ENCODE results near the gene OTUD4. TPM values are rescaled to one million over a fixed set of nuclear protein-coding genes. Genes with fewer than 3 reads are reported as not detected.

The OTUD4 gene
- total and polyA plus RNA-seq, 9 of the 15 experiments (the other 6 are each of a cell fraction or from before 2014, with no cell fraction given) = 4.2 to 29.0 (median 24.8) TPM

GRCh38 chr4:145200366-145200765, 20.0 kb upstream of the OTUD4 start:
- WGBS (ENCODE audit: insufficient coverage, low coverage, missing lambda C conversion rate) = 62% methylated on average over 4 of the region's 4 CpGs
- no TSS peak for BruUV-seq (replicated peaks)
- H3K4me3 ChIP-seq = no peak overlapping the region

GRCh38 chr4:145199051-145199716, 18.8 kb upstream of the OTUD4 start:
- POLR2A ChIA-PET = interaction anchor here (1.2 kb wide), 1 partner anchor 9 kb away, joined by 3 read pairs; no protein-coding TSS in a partner anchor
- H3K4me3 ChIP-seq = no peak overlapping the region
- CTCF ChIA-PET (ENCODE audit: low intra/inter-chr PET ratio) = no interaction called here
- TF ChIP-seq CTBP1 (IDR thresholded peaks at IDR 0.05; ENCODE audit: borderline replicate concordance) (peak; percentile 19; the same call in 1 of the 2 replicates), HDAC3 (IDR thresholded peaks at IDR 0.05; ENCODE audit: borderline replicate concordance, partially characterized antibody) (no peak), RCOR1 (IDR thresholded peaks at IDR 0.05; ENCODE audit: borderline replicate concordance in 1 of 2, low read depth in 2 of 2, low read length in 2 of 2) (0 out of 4 replicates have a peak, but pooled peaks of 1 of the 2 experiments have one; percentile 37), ATF2 (CRISPR knock-in tag; IDR thresholded peaks at IDR 0.05) (no peak), ZNF766 (CRISPR knock-in tag; conservative IDR thresholded peaks at IDR 0.05) (no peak), ZNF57 (CRISPR knock-in tag; IDR thresholded peaks at IDR 0.05) (no peak), HDAC2 (IDR thresholded peaks at IDR 0.05) (no peak), STAT6 (CRISPR knock-in tag; IDR thresholded peaks at IDR 0.05) (no peak), SMARCE1 (IDR thresholded peaks at IDR 0.05) (peak; percentile 17; the same call in 1 of the 2 replicates)

More at GRCh38 chr4:145200366-145200765, 20.0 kb upstream of the OTUD4 start:
- DNase-seq (ENCODE audit: extremely low read depth in 1 of 4, low spot score in 3 of 4) (no peak), ATAC-seq (no peak), FAIRE-seq (no peak)
- ChIA-PET POLR2A (no interaction called here), CTCF (ENCODE audit: low intra/inter-chr PET ratio) (no interaction called here)
- Histone ChIP-seq H3K27me3 (ENCODE audit: control insufficient read depth in 2 of 2, insufficient read depth in 2 of 2, low read length in 2 of 2) (no peaks in the 10 kb centered on the region), H3K79me2 (ENCODE audit: control insufficient read depth, insufficient read depth, low read length) (no peaks in the 10 kb centered on the region), H3K9ac (ENCODE audit: insufficient read depth in 1 of 2, low read depth in 2 of 2, low read length in 2 of 2) (no peak overlapping the region), H3K4me1 (replicated peaks in 1 of 2; ENCODE audit: control insufficient read depth in 2 of 2, insufficient read depth in 2 of 2, low read length in 2 of 2) (peaks cover 13 to 16% of the 10 kb centered on the region in 2 experiments; a peak in 2 of 5 replicates), H3K9me1 (ENCODE audit: control insufficient read depth, insufficient read depth, low read length) (no peaks in the 10 kb centered on the region), H4K20me1 (replicated peaks; ENCODE audit: control insufficient read depth, insufficient read depth, low read length) (no peaks in the 10 kb centered on the region), H3K36me3 (ENCODE audit: control insufficient read depth, insufficient read depth, low read length) (no peaks in the 10 kb centered on the region), H3K27ac (ENCODE audit: extremely low read depth, low read depth, low read length) (no peak overlapping the region), H3K9me3 (replicated peaks; ENCODE audit: control insufficient read depth, insufficient read depth, low read depth, low read length) (no peaks in the 10 kb centered on the region), H2AFZ (ENCODE audit: low read depth, low read length) (peak overlapping the region; percentile 1; the same call in 1 of the 2 replicates), H3K4me2 (ENCODE audit: insufficient read depth, low read length) (no peak overlapping the region)
- TF ChIP-seq ESRRA (IDR thresholded peaks at IDR 0.05; ENCODE audit: borderline replicate concordance, low read depth) (no peak), SLC30A9 (CRISPR knock-in tag; IDR thresholded peaks at IDR 0.05) (no peak)
- in situ Hi-C loops (cut with MboI) (no loop called here), intact Hi-C loops (cut with micrococcal nuclease) (loop anchor here (2.0 kb wide), 1 partner anchor 22 kb away; no protein-coding TSS in a partner anchor)

More at GRCh38 chr4:145199051-145199716, 18.8 kb upstream of the OTUD4 start:
- Histone ChIP-seq H3K79me2 (ENCODE audit: control insufficient read depth, insufficient read depth, low read length) (no peaks in the 10 kb centered on the region), H2AFZ (ENCODE audit: low read depth, low read length) (peak overlapping the region; percentile 57), H3K4me1 (replicated peaks in 1 of 2; ENCODE audit: control insufficient read depth in 2 of 2, insufficient read depth in 2 of 2, low read length in 2 of 2) (peaks cover 13 to 16% of the 10 kb centered on the region in 2 experiments; a peak in 2 of 5 replicates), H3K4me2 (ENCODE audit: insufficient read depth, low read length) (peak overlapping the region; percentile 65), H3K27ac (ENCODE audit: extremely low read depth, low read depth, low read length) (no peak overlapping the region), H3K27me3 (ENCODE audit: control insufficient read depth in 2 of 2, insufficient read depth in 2 of 2, low read length in 2 of 2) (no peaks in the 10 kb centered on the region), H4K20me1 (replicated peaks; ENCODE audit: control insufficient read depth, insufficient read depth, low read length) (no peaks in the 10 kb centered on the region), H3K9me1 (ENCODE audit: control insufficient read depth, insufficient read depth, low read length) (no peaks in the 10 kb centered on the region), H3K9me3 (replicated peaks; ENCODE audit: control insufficient read depth, insufficient read depth, low read depth, low read length) (no peaks in the 10 kb centered on the region), H3K9ac (ENCODE audit: insufficient read depth in 1 of 2, low read depth in 2 of 2, low read length in 2 of 2) (peak overlapping the region; percentile 1 to 75; a peak in 1 of 4 replicates), H3K36me3 (ENCODE audit: control insufficient read depth, insufficient read depth, low read length) (no peaks in the 10 kb centered on the region)
- in situ Hi-C loops (cut with MboI) = no loop called here
- 5% methylated on average over 6 of the region's 6 CpGs for WGBS (ENCODE audit: insufficient coverage, low coverage, missing lambda C conversion rate)
- DNase-seq (ENCODE audit: extremely low read depth in 1 of 4, low spot score in 3 of 4) (peak in 2 of 4 experiments; percentile 18 to 51), ATAC-seq (peak; percentile 73), FAIRE-seq (peak; percentile 55)
- no TSS peak for BruUV-seq (replicated peaks)
- intact Hi-C loops (cut with micrococcal nuclease) = no loop called here

All from K562 (cell line).